22Rv1 (cell line): ENCODE results near the gene DSC1.

ENCODE experiments used
- ZFX ChIP-seq: fragments of 450-650 bp; IDR thresholded peaks from 2 replicates; pipeline ENCODE4 v1.6.1; 2017; ENCODE audit warnings: antibody characterized with exemption, borderline replicate concordance
- TF ChIP-seq, protein P1 (sequence below): fragments of 450-650 bp; IDR thresholded peaks from 2 replicates; pipeline ENCODE4 v1.5.1; 2017; ENCODE audit warnings: mild to moderate bottlenecking

DNA sequence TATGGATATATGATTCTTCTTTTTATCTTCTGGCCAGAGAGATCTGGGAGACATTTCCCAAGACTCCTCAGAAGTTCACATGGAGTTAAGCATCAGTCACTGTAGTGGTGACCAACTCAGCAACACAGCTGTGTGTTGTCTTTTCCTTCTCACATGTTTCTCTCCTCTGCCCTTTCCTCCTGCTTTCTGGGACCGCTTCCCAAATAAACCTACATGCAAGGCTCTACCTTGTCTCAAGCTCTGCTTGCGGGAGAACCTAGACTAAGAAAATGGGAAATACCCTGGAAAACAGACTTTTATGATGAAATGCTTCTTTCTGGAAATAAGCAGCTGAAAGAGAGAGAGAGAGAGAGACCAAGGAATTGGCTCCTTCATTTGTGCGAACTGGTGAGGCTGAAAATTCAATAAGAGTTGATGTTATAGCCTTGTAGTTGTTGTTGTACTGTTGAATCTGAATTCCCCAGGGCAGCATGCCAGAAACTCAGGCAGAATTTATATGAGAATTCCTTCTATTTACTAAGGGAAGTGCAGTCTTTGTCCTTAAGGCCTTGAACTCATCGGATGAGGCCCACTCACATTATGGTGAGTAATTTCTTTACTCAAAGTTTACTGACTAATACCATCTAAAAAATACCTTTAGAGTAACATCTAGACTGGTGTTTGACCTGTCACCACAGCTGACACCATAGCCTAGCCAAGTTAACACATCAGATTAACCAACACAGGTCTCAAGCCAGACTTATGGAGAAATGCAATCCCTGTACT is 22.7 kb upstream of the DSC1 start:
- TF ChIP-seq, protein P1, sequence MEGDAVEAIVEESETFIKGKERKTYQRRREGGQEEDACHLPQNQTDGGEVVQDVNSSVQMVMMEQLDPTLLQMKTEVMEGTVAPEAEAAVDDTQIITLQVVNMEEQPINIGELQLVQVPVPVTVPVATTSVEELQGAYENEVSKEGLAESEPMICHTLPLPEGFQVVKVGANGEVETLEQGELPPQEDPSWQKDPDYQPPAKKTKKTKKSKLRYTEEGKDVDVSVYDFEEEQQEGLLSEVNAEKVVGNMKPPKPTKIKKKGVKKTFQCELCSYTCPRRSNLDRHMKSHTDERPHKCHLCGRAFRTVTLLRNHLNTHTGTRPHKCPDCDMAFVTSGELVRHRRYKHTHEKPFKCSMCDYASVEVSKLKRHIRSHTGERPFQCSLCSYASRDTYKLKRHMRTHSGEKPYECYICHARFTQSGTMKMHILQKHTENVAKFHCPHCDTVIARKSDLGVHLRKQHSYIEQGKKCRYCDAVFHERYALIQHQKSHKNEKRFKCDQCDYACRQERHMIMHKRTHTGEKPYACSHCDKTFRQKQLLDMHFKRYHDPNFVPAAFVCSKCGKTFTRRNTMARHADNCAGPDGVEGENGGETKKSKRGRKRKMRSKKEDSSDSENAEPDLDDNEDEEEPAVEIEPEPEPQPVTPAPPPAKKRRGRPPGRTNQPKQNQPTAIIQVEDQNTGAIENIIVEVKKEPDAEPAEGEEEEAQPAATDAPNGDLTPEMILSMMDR = no peak
- no peak for TF ChIP-seq ZFX
